ENCODE results near the gene VSTM5.
"Not testable (repeated sequence)": the region's sequence is repeated elsewhere in the genome, so short reads cannot be mapped to it uniquely, and the experiment has no call there.

VSTM5 gene

GRCh38 chr11:93784145-93784934 lies 66.1 kb downstream of the VSTM5 start, which contains the start of gene MED17:
TSS of gene MED17 (plus strand) at chr11:93784282. CDS start at chr11:93784514, 232 bp downstream.
- peak; percentile 97 for DNase-seq (ENCODE audit: low read depth)
- H3K4me3 ChIP-seq (ENCODE audit: low read depth, low read length) = peak within 1 kb of the TSS; percentile 98
- TF ChIP-seq MAX (IDR thresholded peaks at IDR 0.05; ENCODE audit: low read depth, low read length) (peak; percentile 52), MYC (IDR thresholded peaks at IDR 0.05; ENCODE audit: low read depth, low read length) (no peak; the same call in 1 of the 2 replicates), POLR2A (IDR thresholded peaks at IDR 0.05; ENCODE audit: extremely low read depth, insufficient read length) (peak; percentile 99), CTCF (IDR thresholded peaks at IDR 0.05; ENCODE audit: low read depth, low read length) (peak; percentile 39)

- no peak for DNase-seq (ENCODE audit: low read depth)
- TF ChIP-seq POLR2A (IDR thresholded peaks at IDR 0.05; ENCODE audit: extremely low read depth, insufficient read length) = no peak
- TF ChIP-seq MYC (IDR thresholded peaks at IDR 0.05; ENCODE audit: low read depth, low read length) = no peak
- TF ChIP-seq CTCF (IDR thresholded peaks at IDR 0.05; ENCODE audit: low read depth, low read length) = no peak
- no peak for TF ChIP-seq MAX (IDR thresholded peaks at IDR 0.05; ENCODE audit: low read depth, low read length)
- peak overlapping the region; percentile 98 for H3K4me3 ChIP-seq (ENCODE audit: low read depth, low read length)
Measured at GRCh38 chr11:93783765-93784144, 66.7 kb downstream of the VSTM5 start.

- TF ChIP-seq MYC (IDR thresholded peaks at IDR 0.05; ENCODE audit: low read depth, low read length) (no peak), CTCF (IDR thresholded peaks at IDR 0.05; ENCODE audit: low read depth, low read length) (no peak), POLR2A (IDR thresholded peaks at IDR 0.05; ENCODE audit: extremely low read depth, insufficient read length) (no peak), MAX (IDR thresholded peaks at IDR 0.05; ENCODE audit: low read depth, low read length) (no peak)
- DNase-seq (ENCODE audit: low read depth) = peak; percentile 11
- H3K4me3 ChIP-seq (ENCODE audit: low read depth, low read length) = peak overlapping the region; percentile 98
Measured at GRCh38 chr11:93783362-93783761, 67.1 kb downstream of the VSTM5 start.

- peak; percentile 43 for DNase-seq (ENCODE audit: low read depth)
- no peak overlapping the region for H3K4me3 ChIP-seq (ENCODE audit: low read depth, low read length)
- TF ChIP-seq MYC (IDR thresholded peaks at IDR 0.05; ENCODE audit: low read depth, low read length) (no peak), CTCF (IDR thresholded peaks at IDR 0.05; ENCODE audit: low read depth, low read length) (peak; percentile 43)
Measured at GRCh38 chr11:93775289-93775688, 75.1 kb downstream of the VSTM5 start.

- not testable (repeated sequence) for H3K4me3 ChIP-seq (ENCODE audit: low read depth, low read length)
- peak; percentile 48 for DNase-seq (ENCODE audit: low read depth)
Measured at GRCh38 chr11:93774560-93774959, 75.9 kb downstream of the VSTM5 start.

- DNase-seq (ENCODE audit: low read depth) = no peak
- no peak for TF ChIP-seq MYC (IDR thresholded peaks at IDR 0.05; ENCODE audit: low read depth, low read length)
- H3K4me3 ChIP-seq (ENCODE audit: low read depth, low read length) = no peak overlapping the region
Measured at GRCh38 chr11:93773601-93774200, 76.7 kb downstream of the VSTM5 start.

GRCh38 chr11:93773045-93773477 lies 77.4 kb downstream of the VSTM5 start:
- TF ChIP-seq MAX (IDR thresholded peaks at IDR 0.05; ENCODE audit: low read depth, low read length) (no peak), POLR2A (IDR thresholded peaks at IDR 0.05; ENCODE audit: extremely low read depth, insufficient read length) (no peak), CTCF (IDR thresholded peaks at IDR 0.05; ENCODE audit: low read depth, low read length) (no peak), MYC (IDR thresholded peaks at IDR 0.05; ENCODE audit: low read depth, low read length) (no peak)
- DNase-seq (ENCODE audit: low read depth) = no peak
- no peak overlapping the region for H3K4me3 ChIP-seq (ENCODE audit: low read depth, low read length)

Data from NB4 (cell line).